ENCODE data around the gene ITGA3.

ITGA3 gene

GRCh38 chr17:50095626-50096037 lies 39.7 kb downstream of the ITGA3 start:
- no peak for FAIRE-seq

GRCh38 chr17:50096092-50096491 lies 40.2 kb downstream of the ITGA3 start:
- FAIRE-seq, result no peak

GRCh38 chr17:50096758-50097157 lies 40.8 kb downstream of the ITGA3 start:
- FAIRE-seq, result no peak

- no peak for FAIRE-seq
Observed at GRCh38 chr17:50097455-50097854, 41.5 kb downstream of the ITGA3 start.

- FAIRE-seq, result no peak
Observed at GRCh38 chr17:50097926-50098325, 42.0 kb downstream of the ITGA3 start.

- FAIRE-seq, result no peak
Observed at GRCh38 chr17:50098583-50098982, 42.7 kb downstream of the ITGA3 start.

DNA sequence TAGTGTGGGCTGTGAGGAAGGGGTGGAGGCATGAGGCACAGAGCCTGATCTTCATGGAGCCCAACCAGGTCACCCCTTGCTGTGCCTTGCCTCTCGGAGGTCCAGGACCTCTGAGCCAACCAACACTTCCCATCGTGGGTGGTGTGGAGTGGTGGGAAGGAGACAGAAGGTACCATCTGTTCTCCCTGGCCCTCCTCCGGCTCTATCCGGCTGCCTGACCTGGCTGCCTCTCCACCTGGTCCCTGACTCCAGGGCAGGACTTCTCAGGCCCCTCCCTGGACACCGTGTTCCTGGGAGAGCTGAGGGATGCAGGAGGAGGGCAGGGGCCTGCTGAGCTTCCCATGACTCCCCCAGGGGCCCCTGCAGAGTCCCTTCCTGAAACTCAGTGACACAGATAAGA lies 43.1 kb downstream of the ITGA3 start:
- FAIRE-seq, result no peak

DNA sequence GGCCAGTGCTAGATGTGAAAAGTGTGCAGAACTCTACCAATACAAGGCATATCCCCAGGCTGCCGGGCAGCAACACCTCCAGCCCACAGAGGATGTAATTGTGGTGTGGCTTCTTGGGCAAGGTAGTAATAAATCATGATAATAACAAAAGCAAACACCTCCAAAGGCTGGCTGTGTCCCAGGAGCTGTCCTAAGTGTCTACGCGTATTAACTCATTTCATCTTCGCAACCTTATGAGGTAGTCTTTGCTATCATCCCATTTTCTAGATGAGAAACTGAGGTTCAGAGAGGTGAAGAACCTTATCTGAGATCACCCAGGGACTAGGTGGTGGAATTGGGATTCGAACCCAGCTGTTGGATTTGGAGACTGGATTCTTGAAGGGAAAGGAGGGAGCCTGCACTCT lies 44.6 kb downstream of the ITGA3 start:
- FAIRE-seq, result no peak

GRCh38 chr17:50100921-50101345 lies 45.0 kb downstream of the ITGA3 start:
- FAIRE-seq, result no peak

GRCh38 chr17:50101346-50102163 lies 45.6 kb downstream of the ITGA3 start:
- FAIRE-seq, result no peak

GRCh38 chr17:50102164-50102991 lies 46.5 kb downstream of the ITGA3 start:
- FAIRE-seq, result no peak

DNA sequence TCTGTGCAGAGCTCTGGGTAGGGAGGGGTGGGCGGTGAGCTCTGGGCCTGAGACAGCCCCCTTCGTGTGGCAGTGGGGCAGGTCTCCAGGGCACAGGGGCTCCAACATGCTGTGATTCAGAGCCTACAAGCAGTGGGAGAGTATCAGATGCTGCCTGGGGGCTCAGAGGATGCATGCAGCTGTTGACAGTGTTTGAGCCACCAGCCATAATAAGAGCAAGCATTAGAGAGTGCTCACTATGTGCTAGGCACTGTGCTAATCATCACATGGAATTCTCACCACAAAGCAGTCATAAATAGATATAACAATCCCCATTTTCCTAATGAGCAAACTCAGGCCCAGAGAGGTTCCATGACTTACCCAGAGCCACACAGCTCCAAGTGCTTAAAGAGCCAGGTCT lies 47.3 kb downstream of the ITGA3 start:
- no peak for FAIRE-seq

- no peak for FAIRE-seq
Observed at GRCh38 chr17:50103941-50104340, 48.0 kb downstream of the ITGA3 start.

GRCh38 chr17:50105811-50106210 lies 49.9 kb downstream of the ITGA3 start:
- no peak for FAIRE-seq

DNA sequence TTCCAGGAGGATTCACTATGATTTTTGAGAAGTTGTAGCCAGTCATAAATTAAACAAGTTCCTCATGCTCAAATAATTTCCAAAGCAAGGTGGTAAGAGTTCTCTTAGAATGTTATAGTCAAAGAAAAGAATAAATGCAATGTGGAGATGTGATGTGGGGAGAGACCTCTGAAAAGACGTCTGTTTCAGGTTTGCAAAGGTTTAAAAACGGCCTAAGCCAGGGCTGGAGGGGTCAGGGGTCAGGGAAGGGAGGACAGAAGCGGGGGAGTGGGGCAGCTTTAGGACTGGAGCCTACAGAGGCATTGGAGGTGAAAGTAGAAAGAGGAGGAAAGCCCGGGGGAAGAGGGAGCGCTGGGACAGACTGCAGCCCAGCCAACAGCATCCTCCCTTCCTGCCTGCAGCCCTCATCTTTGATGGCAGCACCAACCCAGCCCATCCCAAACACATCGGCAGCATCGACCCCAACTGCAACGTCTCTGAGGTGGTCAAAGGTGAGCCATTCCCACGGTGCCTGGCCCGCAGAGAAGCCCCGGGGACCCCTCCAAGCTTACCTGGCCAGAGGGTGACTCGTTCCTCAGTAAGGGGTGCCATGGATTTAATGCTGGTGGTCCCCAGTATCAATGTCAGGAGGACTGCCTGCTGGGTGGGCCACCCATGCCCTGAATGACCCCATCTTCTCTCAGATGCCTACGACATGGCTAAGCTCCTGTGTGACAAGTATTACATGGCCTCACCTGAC lies 50.7 kb downstream of the ITGA3 start:
- FAIRE-seq, result no peak

DNA sequence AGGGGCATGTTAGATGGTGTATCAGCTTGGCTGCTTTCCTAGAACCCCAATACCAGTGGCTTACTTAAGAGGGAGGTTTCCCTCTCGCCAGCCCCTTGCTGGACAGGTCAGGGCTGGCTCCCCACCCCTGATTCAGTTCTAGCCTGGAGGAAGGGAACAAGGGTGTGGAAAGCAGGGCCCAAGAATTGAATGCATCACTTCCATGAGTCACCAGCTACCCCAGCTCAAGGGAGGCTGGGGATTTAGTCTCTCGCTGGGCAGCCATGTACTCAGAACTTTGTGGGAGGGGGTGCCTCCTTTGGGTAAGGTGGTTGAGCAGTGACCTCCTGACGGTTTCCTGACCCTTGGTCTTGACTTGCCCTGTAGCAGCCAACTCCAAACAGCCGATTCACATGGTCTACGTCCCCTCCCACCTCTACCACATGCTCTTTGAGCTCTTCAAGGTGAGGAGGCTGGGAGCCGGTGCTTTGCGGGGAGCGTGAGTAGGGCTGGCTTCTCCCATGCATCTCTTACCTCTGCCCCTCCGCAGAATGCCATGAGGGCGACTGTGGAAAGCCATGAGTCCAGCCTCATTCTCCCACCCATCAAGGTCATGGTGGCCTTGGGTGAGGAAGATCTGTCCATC lies 52.0 kb downstream of the ITGA3 start:
- FAIRE-seq, result no peak

GRCh38 chr17:50108556-50108955 lies 52.6 kb downstream of the ITGA3 start:
- no peak for FAIRE-seq

GRCh38 chr17:50109207-50109606 lies 53.3 kb downstream of the ITGA3 start:
- no peak for FAIRE-seq

- no peak for FAIRE-seq
Observed at GRCh38 chr17:50109785-50110184, 53.9 kb downstream of the ITGA3 start.

DNA sequence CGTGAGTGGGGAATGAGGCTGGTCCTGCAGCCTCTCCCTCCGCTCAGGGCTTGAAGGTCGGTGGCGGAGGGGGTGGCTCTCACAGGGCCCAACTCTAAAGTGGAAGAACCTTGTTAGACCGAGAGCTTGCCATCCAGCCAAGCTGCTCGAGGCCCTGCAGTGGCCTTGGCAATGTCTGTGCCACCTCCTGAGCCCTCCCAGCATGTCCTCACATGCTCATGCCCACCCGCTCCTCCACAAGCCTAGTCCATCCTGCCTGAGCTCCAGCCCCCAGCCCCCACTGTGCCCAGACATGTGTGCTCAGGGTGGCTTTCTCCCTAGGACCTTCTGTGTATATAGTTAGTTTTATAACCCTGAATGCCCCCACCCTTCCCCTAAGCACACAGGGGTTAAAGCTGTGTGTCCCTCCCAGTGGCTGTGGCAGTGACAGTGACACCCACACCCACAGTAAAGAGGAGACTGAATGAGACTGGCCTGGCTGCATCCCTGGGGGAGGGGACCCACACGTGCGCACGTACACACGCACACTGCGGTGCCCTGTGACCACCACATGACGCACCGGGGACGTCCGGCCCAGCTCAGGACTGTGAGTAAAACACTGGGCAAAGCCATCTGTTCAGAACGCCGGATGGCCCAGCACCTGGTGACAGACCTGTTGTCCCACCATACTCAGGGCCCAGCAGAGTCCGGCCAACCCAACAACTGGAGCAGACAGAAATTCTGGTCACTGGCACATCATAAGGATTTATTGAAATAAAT lies 54.9 kb downstream of the ITGA3 start:
- no peak for FAIRE-seq

DNA sequence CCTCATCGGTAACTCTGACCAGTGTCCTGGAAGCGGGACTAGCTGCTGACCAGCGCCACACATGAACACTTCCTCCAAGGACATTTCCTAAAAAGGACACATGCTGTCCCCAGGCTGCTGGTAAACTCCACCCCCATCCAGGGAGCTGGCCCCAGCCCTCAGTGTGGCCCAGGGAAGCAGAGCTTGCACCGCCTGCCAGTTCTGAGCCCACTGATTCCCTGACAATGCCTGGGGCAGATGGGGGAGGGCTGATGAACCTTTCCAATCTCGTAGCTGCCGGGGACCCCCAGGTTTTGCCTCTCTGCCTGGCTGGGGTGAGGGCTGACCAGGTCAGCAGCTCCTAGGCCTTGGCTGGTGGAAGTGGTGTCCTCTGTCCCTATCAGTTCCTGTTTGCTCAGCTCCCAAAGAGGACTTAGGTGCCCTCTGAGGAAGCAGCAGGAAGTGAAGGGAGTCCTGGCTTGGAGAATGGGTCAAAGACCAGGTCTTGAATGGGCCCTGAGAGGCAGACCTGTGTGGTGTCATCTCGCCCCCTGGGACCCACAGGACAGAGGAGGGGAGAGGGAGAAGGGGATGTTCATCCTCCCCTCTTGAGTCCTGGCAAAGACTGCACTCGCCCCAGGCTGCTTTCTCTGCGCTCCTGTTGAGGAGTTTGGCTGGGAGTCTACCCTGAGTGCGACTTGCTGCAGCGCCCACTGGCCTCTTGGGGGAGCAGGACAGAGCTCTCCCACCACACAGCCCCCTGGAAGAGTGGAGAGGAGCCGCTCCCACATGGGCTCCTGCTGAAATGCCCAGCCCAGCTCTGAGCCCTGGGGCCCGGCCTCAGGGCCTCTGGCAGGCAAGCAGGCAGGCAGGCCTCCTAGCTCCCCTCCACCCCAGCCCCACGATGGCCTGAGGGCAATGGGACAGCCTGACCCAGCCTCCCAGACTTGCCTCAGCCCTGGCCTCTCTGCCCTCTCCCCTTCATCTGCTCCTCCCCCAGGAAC lies 56.1 kb downstream of the ITGA3 start:
- no peak for FAIRE-seq
